K562 treated with DMSO at 1 percent for 48 hours (cell line): ENCODE results near the gene SLC7A1. TPM values are rescaled to one million over a fixed set of nuclear protein-coding genes. Genes with fewer than 3 reads are reported as not detected.

Experiments used
- total RNA-seq: library from RNA; unstranded; fragments of 300-600 nt; gene quantifications from 2 replicates; pipeline ENCODE4 v1.2.3, GENCODE V29; 2022; ENCODE audit warnings: low replicate concordance; ENCODE audit errors: extremely low read depth

Gene SLC7A1
- not detected in 2 replicates for total RNA-seq

DNA sequence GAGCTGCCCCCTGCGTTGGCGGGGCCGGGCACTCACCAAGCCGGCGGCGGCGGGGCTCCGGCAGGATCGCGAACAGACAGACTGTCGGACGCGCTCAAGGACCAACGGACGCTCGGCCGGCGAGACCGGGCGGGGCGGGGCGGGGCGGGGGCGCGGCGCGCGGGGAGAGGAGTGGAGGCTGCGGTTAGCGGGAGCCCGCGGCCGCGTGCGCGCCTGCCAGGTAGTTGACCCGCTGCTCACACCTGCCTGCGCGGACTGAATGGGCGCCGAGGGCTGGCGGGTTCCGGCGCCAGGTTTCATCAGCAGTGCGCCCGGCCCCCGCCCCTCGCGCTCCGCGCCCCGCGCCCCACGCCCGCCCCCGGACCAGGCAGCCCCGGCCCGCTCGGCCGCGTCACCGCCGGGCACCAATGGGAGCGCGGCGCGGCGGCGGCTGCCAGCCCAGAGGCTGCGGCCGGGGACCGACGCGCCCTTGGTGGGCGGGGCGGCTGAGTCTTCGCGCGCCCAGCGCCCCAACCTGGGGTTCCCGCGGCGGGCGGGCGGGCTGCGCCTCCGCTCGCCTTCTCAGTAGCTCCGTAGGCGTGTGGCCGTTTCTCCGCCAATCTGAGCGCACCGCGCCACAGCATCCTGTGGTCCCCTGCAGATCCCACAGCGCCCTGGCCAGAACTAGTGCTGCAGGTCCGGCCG is at the start of gene SLC7A1:
Gene SLC7A1 (minus strand): TSS at position 309 of the 684 bp plus-strand sequence. CDS start 59,500 bp downstream, outside the sequence.

